Effector memory CD8-positive, alpha-beta T cell (primary cell): ENCODE results near the gene KCNQ5.

Source experiments
- ATAC-seq: fragments of 150-1000 bp; cut with Tn5 transposase; replicated peaks from 2 replicates; pipeline ENCODE4 v1.10.0; 2021; ENCODE audit warnings: mild to moderate bottlenecking, moderate library complexity
- DNase-seq, 3 experiments: peaks; one replicate each; pipeline ENCODE4 v3.0.0; 2021
- H3K27ac Mint-ChIP-seq, 2 donors: one replicate each; pipeline ENCODE4 v1.8.0; 2022; ENCODE audit warnings: mild to moderate bottlenecking in 2 of 2, mixed read lengths in 2 of 2, moderate library complexity in 2 of 2
- H3K27me3 Mint-ChIP-seq, 2 donors: one replicate each; pipeline ENCODE4 v1.8.0; 2022; ENCODE audit warnings: mixed read lengths in 2 of 2
- H3K36me3 Mint-ChIP-seq: one replicate; pipeline ENCODE4 v1.8.0; 2022; ENCODE audit warnings: mild to moderate bottlenecking, moderate library complexity, mixed read lengths; ENCODE audit not compliant: insufficient read depth
- H3K4me1 Mint-ChIP-seq, 2 donors: one replicate each; pipeline ENCODE4 v1.8.0; 2022; ENCODE audit warnings: low read depth in 2 of 2, mixed read lengths in 2 of 2
- H3K4me3 Mint-ChIP-seq, 2 donors: one replicate each; pipeline ENCODE4 v1.8.0; 2022; ENCODE audit warnings: mild to moderate bottlenecking in 2 of 2, mixed read lengths in 2 of 2, moderate library complexity in 2 of 2
- H3K9me3 Mint-ChIP-seq, 2 donors: one replicate each; pipeline ENCODE4 v1.8.0; 2022; ENCODE audit warnings: mixed read lengths in 2 of 2

The KCNQ5 gene

DNA sequence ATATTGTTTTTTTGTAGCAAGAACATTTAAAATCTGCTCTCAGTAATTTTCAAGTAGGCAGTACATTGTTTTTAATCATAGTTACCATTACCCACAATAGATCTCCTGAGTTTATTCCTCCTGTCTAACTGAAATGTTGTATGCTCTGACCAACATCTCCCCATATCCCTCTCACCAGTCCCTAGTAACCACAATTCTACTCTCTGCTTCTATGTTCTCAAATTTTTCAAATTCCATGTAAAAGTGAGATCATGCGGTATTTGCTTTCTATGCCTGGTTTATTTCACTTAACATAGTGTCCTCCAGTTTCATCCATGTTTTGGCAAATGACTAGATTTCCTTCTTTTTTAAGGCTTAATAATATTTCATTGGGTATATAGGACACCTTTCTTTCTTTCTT lies 300.5 kb downstream of the KCNQ5 start:
- Mint-ChIP-seq H3K27me3 (no peaks in the 10 kb centered on the region), H3K4me1 (peaks cover 0 to 3% of the 10 kb centered on the region in 2 donors), H3K36me3 (no peaks in the 10 kb centered on the region), H3K4me3 (no peak overlapping the region), H3K27ac (no peak overlapping the region), H3K9me3 (no peaks in the 10 kb centered on the region)
- ATAC-seq: no peak
- no peak for DNase-seq

DNA sequence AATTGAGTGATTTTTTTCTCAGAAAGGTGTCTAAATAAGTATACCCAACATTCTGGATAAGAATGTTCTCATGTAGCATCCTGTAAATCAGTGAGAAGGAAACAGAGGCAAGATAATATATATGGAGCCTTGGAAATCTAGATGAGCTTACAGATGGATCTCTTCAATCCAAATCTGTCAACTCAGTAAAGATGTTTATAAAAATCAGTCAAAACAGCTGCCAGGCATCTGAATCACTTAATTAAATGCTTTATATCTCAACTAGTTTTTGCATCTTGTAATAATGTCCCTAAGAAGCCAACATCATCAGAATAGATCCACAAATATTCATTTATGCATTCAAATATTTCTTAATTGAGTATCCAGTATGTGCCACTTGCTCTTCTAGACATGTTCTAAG lies 303.3 kb downstream of the KCNQ5 start:
- Mint-ChIP-seq H3K36me3 (no peaks in the 10 kb centered on the region), H3K4me1 (no peaks in the 10 kb centered on the region), H3K27me3 (no peaks in the 10 kb centered on the region), H3K4me3 (no peak overlapping the region), H3K27ac (no peak overlapping the region), H3K9me3 (no peaks in the 10 kb centered on the region)
- DNase-seq (no peak), ATAC-seq (no peak)

DNA sequence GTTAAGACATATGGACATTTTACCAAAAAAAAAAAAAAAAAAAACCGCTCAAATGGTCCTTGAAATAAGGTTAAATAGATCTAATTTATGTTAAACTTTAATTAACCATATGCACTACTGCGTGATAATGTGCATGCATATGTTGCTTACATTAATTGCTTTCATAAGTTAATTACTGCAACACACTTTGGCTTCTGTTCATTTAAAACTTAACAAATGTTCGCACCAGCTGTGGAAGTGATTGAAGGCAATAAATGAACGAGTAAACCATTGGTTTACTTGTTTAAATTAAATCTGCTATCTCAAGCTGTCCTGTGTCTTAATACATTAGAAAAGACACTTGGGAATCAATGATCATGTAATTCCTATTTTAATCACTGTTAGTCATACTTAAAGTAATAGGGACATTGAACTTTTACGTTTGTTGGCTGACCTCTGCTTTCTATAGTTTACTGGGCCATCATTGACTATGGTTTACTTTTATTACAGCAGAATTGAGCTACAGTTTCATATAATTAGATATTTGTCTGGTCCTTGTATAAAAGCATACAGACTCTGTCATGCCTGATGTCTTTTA lies 308.8 kb downstream of the KCNQ5 start:
- Mint-ChIP-seq H3K9me3 (no peaks in the 10 kb centered on the region), H3K4me1 (no peaks in the 10 kb centered on the region), H3K27me3 (no peaks in the 10 kb centered on the region), H3K27ac (no peak overlapping the region), H3K4me3 (no peak overlapping the region), H3K36me3 (no peaks in the 10 kb centered on the region)
- ATAC-seq: no peak
- no peak for DNase-seq

DNA sequence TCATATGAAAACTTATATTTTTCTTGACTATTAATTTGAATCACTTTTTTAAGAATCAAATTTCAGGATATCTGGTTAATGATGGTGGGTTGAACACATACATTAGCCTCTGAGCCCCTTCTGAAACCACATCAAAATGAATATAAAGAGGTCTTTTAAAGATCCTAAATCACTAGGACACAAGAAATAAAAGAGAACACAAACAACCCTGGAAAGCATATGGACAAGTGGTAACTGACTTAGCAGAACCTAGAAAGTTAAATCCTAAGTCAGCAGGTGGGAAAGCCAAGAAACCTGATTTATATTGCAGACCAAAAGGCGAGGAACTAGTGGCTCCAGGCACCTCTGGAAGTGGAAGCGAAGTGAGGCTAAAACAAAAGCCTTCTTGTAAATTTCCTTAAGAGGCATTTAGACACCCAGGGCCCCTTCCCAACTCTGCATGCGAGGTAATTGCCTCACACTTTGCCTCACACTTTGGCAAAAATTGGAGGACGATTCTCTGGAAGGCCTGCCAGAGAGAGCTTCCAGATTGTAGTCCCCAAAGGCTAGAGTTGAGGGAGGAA lies 309.5 kb downstream of the KCNQ5 start:
- no peak overlapping the region for H3K4me3 Mint-ChIP-seq
- DNase-seq (no peak), ATAC-seq (no peak)
- H3K27me3 Mint-ChIP-seq: no peaks in the 10 kb centered on the region
- H3K4me1 Mint-ChIP-seq: no peaks in the 10 kb centered on the region
- H3K9me3 Mint-ChIP-seq: no peaks in the 10 kb centered on the region
- no peak overlapping the region for H3K27ac Mint-ChIP-seq
- H3K36me3 Mint-ChIP-seq: no peaks in the 10 kb centered on the region

DNA sequence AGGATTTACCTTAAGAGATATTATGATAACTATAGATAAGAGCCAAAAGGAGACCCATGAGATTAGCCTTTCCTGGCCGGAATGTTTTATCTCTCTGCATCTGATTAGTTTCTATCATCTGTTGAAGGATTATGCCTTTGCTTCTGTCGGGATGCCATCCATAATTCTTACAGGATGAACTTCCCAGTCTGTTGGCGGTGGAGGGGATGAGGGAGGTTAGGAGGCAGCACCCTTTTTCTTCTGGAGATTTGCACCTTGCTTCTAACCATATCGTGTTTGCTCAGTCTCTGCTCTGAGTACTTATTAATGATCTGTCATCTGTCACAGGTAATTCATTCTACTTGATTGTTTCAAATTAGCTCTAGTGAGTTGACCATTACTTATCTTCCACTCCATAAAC lies 311.4 kb downstream of the KCNQ5 start:
- Mint-ChIP-seq H3K27ac (no peak overlapping the region), H3K4me3 (no peak overlapping the region), H3K27me3 (no peaks in the 10 kb centered on the region), H3K36me3 (no peaks in the 10 kb centered on the region), H3K9me3 (no peaks in the 10 kb centered on the region), H3K4me1 (no peaks in the 10 kb centered on the region)
- DNase-seq (no peak), ATAC-seq (no peak)

DNA sequence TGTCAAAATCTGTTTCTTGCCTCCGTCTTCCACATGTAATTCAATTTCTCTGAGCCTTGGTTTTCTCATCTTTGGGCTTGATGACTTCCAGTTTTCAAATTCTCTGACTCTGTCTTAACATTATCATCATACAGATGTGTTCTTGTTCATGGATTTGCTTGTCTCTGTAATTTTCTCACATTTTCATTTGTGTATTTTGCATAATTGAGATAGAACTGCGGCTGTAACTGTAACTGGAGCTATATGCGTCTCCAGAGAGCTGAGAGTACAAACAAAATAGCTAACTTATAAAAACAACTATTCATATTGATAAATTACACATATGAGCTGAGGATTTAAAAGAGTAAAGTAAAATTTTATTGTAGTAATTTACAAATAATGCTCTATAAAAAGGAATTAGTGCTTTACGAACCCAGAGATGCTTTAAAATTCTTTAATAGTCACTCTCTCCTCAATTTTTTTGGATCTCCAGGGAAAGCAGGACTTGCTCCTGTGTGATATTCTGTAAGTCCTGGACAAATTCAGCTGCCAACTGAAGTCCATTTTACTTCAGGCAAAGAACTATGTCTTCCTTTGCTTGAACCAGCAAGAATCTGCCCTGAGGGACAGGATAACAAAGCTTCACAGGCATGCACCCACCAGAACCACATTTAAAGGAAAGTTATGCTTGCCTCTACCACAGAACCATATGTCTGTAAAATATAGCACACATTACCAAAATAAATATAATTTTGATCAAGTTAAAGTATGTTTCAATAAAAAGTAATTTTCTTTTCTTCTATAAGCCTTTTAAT lies 315.1 kb downstream of the KCNQ5 start:
- no peak overlapping the region for H3K4me3 Mint-ChIP-seq
- no peaks in the 10 kb centered on the region for H3K27me3 Mint-ChIP-seq
- no peaks in the 10 kb centered on the region for H3K9me3 Mint-ChIP-seq
- ATAC-seq (no peak), DNase-seq (no peak)
- H3K36me3 Mint-ChIP-seq: no peaks in the 10 kb centered on the region
- no peak overlapping the region for H3K27ac Mint-ChIP-seq
- H3K4me1 Mint-ChIP-seq: peaks cover 0 to 3% of the 10 kb centered on the region in 2 donors

DNA sequence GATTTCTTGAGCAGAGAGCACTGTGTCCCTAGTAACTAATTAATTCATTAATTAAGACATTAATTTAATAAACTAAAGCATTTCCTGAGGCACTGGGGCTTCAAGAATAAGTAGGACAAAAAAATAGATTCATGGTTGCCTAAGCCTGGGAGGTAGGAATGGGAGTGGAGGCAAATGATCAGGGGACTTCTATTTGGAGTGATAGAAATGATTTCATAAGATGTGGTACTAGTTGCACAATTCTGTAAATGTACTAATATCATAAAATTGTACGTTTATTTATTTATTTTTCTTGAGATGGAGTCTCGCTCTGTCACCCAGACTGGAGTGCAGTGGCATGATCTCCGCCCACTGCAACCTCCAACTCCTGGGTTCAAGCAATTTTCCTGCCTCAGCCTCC lies 316.2 kb downstream of the KCNQ5 start:
- Mint-ChIP-seq H3K9me3 (no peaks in the 10 kb centered on the region), H3K36me3 (no peaks in the 10 kb centered on the region), H3K4me3 (no peak overlapping the region), H3K4me1 (peaks cover 0 to 3% of the 10 kb centered on the region in 2 donors), H3K27me3 (no peaks in the 10 kb centered on the region), H3K27ac (no peak overlapping the region)
- DNase-seq (no peak), ATAC-seq (no peak)

DNA sequence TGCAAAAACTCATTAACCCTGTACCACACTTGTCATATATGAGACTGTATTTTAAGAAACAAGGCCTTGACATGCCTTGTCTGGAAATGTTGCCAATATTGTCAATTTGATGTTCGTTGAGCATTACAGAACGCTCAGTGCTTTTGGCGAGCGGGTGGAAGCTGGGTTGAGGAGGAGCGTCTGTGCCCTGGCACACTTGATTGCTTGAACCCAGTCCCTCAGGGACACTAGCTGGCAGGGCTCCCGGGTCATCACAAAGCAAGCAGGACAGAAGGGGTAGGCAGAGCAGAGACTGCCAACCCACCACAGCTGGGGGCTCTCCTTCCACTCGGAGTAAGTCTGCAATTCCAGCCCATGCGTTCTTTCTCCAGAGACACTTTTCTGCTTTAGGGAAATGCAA lies 317.1 kb downstream of the KCNQ5 start:
- Mint-ChIP-seq H3K9me3 (no peaks in the 10 kb centered on the region), H3K4me1 (peaks cover 0 to 3% of the 10 kb centered on the region in 2 donors), H3K36me3 (no peaks in the 10 kb centered on the region), H3K4me3 (no peak overlapping the region), H3K27me3 (no peaks in the 10 kb centered on the region), H3K27ac (no peak overlapping the region)
- DNase-seq: no peak
- ATAC-seq: no peak

DNA sequence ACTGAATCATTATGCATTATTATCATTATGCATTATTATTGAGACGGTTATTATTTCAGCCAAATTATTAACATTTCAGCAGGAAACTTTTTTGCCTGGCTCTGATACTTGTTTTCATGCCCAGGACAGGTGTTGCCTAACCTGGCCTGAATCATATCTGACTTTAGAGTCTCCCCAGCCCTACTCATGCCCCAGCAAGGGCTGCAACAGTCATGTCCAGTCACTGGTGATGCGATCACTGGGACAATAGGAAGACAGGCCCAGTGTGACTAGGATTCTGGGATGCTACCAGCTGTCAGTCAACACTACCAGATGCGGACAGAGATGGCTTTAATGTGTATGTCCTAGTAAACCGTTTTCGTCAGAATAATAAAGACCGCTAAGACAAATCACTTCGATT lies 318.4 kb downstream of the KCNQ5 start:
- no peaks in the 10 kb centered on the region for H3K9me3 Mint-ChIP-seq
- no peak overlapping the region for H3K27ac Mint-ChIP-seq
- H3K36me3 Mint-ChIP-seq: no peaks in the 10 kb centered on the region
- DNase-seq (no peak), ATAC-seq (no peak)
- no peaks in the 10 kb centered on the region for H3K27me3 Mint-ChIP-seq
- H3K4me1 Mint-ChIP-seq: peaks cover 0 to 3% of the 10 kb centered on the region in 2 donors
- H3K4me3 Mint-ChIP-seq: no peak overlapping the region

DNA sequence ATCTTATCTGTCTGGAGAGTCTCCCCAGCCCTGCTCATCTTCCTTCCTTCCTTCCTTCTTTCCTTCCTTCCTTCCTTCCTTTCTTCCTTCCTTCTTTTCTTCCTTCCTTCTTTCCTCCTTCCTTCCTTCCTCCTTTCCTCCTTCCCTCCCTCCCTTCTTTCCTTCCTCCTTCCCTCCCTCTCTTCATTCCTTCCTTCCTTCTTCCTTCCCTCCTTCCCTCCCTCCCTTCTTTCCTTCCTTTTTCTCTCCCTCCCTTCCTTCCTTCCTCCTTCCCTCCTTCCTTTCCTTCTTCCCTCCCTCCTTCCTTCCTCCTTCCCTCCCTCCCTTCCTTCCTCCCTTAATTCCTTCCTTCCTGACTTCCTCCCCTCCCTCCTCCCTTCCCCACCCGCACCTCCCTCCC lies 319.4 kb downstream of the KCNQ5 start:
- peaks cover 0 to 3% of the 10 kb centered on the region in 2 donors for H3K4me1 Mint-ChIP-seq
- H3K36me3 Mint-ChIP-seq: no peaks in the 10 kb centered on the region
- H3K27me3 Mint-ChIP-seq: no peaks in the 10 kb centered on the region
- H3K9me3 Mint-ChIP-seq: no peaks in the 10 kb centered on the region
- peak overlapping the region in 1 of 2 donors; percentile 61 for H3K27ac Mint-ChIP-seq
- no peak overlapping the region for H3K4me3 Mint-ChIP-seq
- no peak for ATAC-seq
- no peak for DNase-seq

DNA sequence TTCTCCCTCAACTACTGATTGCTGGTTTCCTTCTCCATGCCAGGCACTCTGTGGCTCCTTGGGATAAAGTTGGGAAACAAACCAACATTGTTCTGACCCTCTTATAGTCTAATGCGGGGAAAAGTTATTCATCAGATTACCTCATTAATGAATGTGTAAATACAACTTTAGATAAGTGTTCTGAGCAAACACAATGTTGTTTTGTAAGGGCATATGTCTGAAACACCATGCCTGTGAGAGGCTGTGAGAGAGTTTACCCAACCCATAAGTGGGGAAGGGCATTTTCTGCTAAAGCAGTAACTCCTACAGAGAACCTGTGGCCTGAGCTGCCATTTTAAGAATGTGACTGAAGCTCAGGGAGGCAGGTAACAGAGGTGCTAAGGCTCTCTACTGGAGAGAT lies 319.9 kb downstream of the KCNQ5 start:
- no peaks in the 10 kb centered on the region for H3K9me3 Mint-ChIP-seq
- no peaks in the 10 kb centered on the region for H3K27me3 Mint-ChIP-seq
- peak overlapping the region in 1 of 2 donors; percentile 61 for H3K27ac Mint-ChIP-seq
- no peaks in the 10 kb centered on the region for H3K36me3 Mint-ChIP-seq
- no peak overlapping the region for H3K4me3 Mint-ChIP-seq
- peaks cover 0 to 3% of the 10 kb centered on the region in 2 donors for H3K4me1 Mint-ChIP-seq
- DNase-seq: no peak
- no peak for ATAC-seq

DNA sequence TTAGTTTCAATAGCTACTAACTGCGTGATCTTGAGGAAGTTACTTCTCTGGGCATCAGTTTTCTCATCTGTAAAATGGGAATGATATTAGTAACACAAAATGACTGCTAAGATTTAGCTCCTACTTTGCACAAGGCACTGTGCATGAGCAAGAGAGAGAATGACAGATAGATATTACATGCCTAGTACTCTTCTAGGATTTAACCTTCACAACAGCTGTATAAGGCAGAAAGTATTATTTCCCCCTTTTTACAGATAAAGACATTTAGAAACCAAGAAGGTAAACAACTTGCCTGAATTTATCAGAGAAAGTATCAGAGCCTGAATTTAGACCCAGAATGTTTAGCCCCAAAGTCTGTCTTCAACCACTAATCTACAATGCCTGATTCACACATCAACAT lies 321.8 kb downstream of the KCNQ5 start:
- ATAC-seq (no peak), DNase-seq (no peak)
- no peaks in the 10 kb centered on the region for H3K9me3 Mint-ChIP-seq
- H3K36me3 Mint-ChIP-seq: no peaks in the 10 kb centered on the region
- peaks cover 0 to 3% of the 10 kb centered on the region in 2 donors for H3K4me1 Mint-ChIP-seq
- no peaks in the 10 kb centered on the region for H3K27me3 Mint-ChIP-seq
- no peak overlapping the region for H3K27ac Mint-ChIP-seq
- no peak overlapping the region for H3K4me3 Mint-ChIP-seq

DNA sequence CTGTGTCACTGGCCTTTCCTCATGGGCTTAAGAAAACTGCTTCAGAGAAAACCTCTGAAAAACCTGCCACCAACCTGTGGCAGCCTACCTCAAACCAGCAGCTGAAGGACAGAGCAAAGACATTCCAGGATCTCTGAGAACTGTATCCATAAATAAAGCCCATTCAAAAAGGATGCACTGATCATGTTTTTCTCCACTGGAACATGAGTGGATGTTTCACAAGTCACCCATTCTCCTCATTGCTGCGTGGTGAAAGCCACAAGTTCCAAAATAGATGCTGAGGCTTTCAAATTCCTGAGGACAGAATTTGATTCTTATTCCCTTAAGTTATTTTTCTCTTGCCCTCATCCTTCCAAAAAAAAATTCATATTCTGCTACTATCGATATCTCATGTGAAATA lies 322.8 kb downstream of the KCNQ5 start:
- Mint-ChIP-seq H3K9me3 (no peaks in the 10 kb centered on the region), H3K27ac (no peak overlapping the region)

DNA sequence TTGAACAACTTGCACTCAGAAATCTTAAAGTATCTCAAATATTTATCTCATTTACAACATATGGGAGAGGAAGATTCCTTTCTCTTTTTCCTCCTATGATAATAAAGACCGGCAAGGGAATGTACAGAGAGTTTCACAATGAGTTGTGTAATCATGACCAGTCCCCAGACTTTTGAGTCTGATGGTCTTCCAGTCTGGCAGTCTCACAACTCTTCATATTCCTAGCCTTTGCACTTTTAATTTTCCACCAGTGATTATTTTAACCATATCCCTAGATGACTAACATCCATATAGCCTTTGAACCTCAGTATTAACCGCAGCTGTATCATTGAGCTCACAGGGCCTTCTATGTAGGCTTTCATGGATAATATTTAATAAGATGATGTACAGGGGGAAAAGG lies 324.9 kb downstream of the KCNQ5 start:
- Mint-ChIP-seq H3K27me3 (no peaks in the 10 kb centered on the region), H3K36me3 (no peaks in the 10 kb centered on the region), H3K4me1 (no peaks in the 10 kb centered on the region), H3K27ac (no peak overlapping the region), H3K4me3 (no peak overlapping the region), H3K9me3 (no peaks in the 10 kb centered on the region)
- no peak for ATAC-seq
- DNase-seq: no peak

More for the DNA sequence above, 322.8 kb downstream of the KCNQ5 start:
- Mint-ChIP-seq H3K27me3 (no peaks in the 10 kb centered on the region), H3K4me3 (no peak overlapping the region), H3K4me1 (peaks cover 0 to 3% of the 10 kb centered on the region in 2 donors), H3K36me3 (no peaks in the 10 kb centered on the region)
- DNase-seq: no peak
- no peak for ATAC-seq
